Smooth muscle cell (in vitro differentiated cells): ENCODE results near the gene KRTAP3-1. TPM values are rescaled to one million over a fixed set of nuclear protein-coding genes. Genes with fewer than 3 reads are reported as not detected.

Source experiments
- DNase-seq: peaks from one replicate; lab custom pipeline; 2025; ENCODE audit not compliant: unreplicated experiment; lab: John Stamatoyannopoulos, UW
- H2AFZ ChIP-seq: fragments of 200-600 bp; sonication (generic); 2 replicates; pipeline ENCODE4 v1.6.0; 2016; ENCODE audit warnings: antibody characterized with exemption, low read depth, mild to moderate bottlenecking
- H3F3A ChIP-seq: fragments of 200-600 bp; sonication (generic); 2 replicates; pipeline ENCODE4 v1.6.0; 2017; ENCODE audit warnings: antibody characterized with exemption, low read depth
- H3K27ac ChIP-seq: fragments of 200-600 bp; sonication (generic); 2 replicates; pipeline ENCODE4 v1.5.1; 2016; ENCODE audit warnings: low read depth, mild to moderate bottlenecking
- H3K27me3 ChIP-seq: fragments of 200-600 bp; sonication (generic); 2 replicates; pipeline ENCODE4 v1.6.1; 2016; ENCODE audit warnings: low read depth, mild to moderate bottlenecking
- H3K36me3 ChIP-seq: fragments of 200-600 bp; sonication (generic); 2 replicates; pipeline ENCODE4 v1.5.1; 2016; ENCODE audit warnings: low read depth
- H3K4me1 ChIP-seq: fragments of 200-600 bp; sonication (generic); 2 replicates; pipeline ENCODE4 v1.5.1; 2016; ENCODE audit warnings: low read depth
- H3K4me2 ChIP-seq: fragments of 200-600 bp; sonication (generic); 2 replicates; pipeline ENCODE4 v1.6.0; 2016; ENCODE audit warnings: mild to moderate bottlenecking
- H3K4me3 ChIP-seq: fragments of 200-600 bp; sonication (generic); 2 replicates; pipeline ENCODE4 v1.5.1; 2016; ENCODE audit warnings: mild to moderate bottlenecking
- H3K79me2 ChIP-seq: fragments of 200-600 bp; sonication (generic); 2 replicates; pipeline ENCODE4 v1.6.0; 2016; ENCODE audit warnings: low read depth, mild to moderate bottlenecking
- H3K9ac ChIP-seq: fragments of 200-600 bp; sonication (generic); 2 replicates; pipeline ENCODE4 v1.6.0; 2016; ENCODE audit warnings: low read depth
- H3K9me3 ChIP-seq: fragments of 200-600 bp; sonication (generic); replicated peaks from 2 replicates; pipeline ENCODE4 v1.5.1; 2016; ENCODE audit warnings: low read depth
- H4K20me1 ChIP-seq: fragments of 200-600 bp; sonication (generic); 2 replicates; pipeline ENCODE4 v1.6.0; 2016; ENCODE audit warnings: low read depth
- WGBS: methylation state at CpG from one replicate; pipeline ENCODE4 v1.1.7; 2016; ENCODE audit warnings: low lambda C conversion rate; 5-methylcytosine and 5-hydroxymethylcytosine counted together
- polyA plus RNA-seq: library from polyadenylated mRNA; unstranded; fragments of >200 nt; fragmentation: Nextera tagmentation; extraction: Ambion mirVana; gene quantifications from 2 replicates; pipeline ENCODE4 v1.2.1, GENCODE V29; 2016
- total RNA-seq: library from RNA; depleted of rRNA; stranded (reverse); fragments of >200 nt; gene quantifications from 2 replicates; pipeline ENCODE4 v1.2.3, GENCODE V29; 2014
- TF ChIP-seq, protein P1 (sequence below): fragments of 200-600 bp; sonication (generic); IDR thresholded peaks from 2 replicates; pipeline ENCODE4 v1.5.1; 2017; ENCODE audit warnings: borderline replicate concordance, mild to moderate bottlenecking, antibody characterized with exemption; ENCODE audit not compliant: insufficient read depth, poor library complexity, severe bottlenecking

The KRTAP3-1 gene
- total and polyA plus RNA-seq, 2 experiments from 2014 or later = 0.29 to 0.49 TPM

DNA sequence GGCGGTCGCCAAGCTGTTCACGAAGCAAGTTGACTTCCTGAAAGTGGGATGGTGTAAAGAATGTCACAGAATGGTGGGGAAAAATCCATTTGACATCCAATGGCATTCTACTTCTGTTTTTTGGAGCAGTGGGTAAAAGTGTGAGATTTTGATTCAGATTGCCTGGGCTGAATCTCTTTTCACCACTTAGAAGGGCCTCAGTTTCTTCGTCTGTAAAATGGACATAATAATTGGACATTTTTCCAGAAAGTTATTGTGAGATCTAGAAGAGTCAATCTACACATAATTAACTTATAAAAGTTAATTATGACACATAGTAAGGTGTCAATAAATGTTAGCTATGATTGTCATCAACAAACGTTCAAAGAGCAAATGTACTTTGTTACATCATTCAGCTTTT lies 27.8 kb downstream of the KRTAP3-1 start:
- Histone ChIP-seq H3K36me3 (no peaks in the 10 kb centered on the region), H2AFZ (no peak overlapping the region), H3K27me3 (no peaks in the 10 kb centered on the region), H3K27ac (no peak overlapping the region), H3F3A (no peaks in the 10 kb centered on the region), H3K4me1 (peaks cover 7% of the 10 kb centered on the region), H3K4me2 (peak overlapping the region; percentile 9), H3K9me3 (no peaks in the 10 kb centered on the region), H4K20me1 (no peaks in the 10 kb centered on the region), H3K4me3 (no peak overlapping the region), H3K9ac (no peak overlapping the region), H3K79me2 (no peaks in the 10 kb centered on the region)
- DNase-seq = no peak
- TF ChIP-seq, protein P1, sequence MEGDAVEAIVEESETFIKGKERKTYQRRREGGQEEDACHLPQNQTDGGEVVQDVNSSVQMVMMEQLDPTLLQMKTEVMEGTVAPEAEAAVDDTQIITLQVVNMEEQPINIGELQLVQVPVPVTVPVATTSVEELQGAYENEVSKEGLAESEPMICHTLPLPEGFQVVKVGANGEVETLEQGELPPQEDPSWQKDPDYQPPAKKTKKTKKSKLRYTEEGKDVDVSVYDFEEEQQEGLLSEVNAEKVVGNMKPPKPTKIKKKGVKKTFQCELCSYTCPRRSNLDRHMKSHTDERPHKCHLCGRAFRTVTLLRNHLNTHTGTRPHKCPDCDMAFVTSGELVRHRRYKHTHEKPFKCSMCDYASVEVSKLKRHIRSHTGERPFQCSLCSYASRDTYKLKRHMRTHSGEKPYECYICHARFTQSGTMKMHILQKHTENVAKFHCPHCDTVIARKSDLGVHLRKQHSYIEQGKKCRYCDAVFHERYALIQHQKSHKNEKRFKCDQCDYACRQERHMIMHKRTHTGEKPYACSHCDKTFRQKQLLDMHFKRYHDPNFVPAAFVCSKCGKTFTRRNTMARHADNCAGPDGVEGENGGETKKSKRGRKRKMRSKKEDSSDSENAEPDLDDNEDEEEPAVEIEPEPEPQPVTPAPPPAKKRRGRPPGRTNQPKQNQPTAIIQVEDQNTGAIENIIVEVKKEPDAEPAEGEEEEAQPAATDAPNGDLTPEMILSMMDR = no peak
- 73% methylated on average over 5 of the region's 5 CpGs for WGBS

DNA sequence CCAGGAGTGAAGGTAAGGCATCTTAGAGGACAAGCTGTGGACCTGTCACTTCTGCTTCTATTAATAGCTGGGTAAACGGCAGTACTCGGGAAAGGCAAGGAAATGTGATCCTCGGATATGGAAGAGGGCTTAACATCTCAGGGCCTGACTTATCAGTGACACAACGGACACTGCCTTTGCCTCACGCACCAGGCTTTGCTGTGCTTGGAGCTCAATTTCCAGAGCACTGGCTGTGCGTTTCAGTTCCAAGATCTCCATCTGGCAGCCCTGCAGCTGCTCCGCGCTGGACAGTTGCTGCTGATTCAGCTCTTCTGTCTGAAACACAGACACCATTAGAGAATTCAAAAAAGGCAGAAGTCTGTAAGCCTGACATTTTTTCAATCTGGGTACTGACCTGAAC lies 28.3 kb downstream of the KRTAP3-1 start:
- WGBS = 9% methylated on average over 8 of the region's 8 CpGs

DNA sequence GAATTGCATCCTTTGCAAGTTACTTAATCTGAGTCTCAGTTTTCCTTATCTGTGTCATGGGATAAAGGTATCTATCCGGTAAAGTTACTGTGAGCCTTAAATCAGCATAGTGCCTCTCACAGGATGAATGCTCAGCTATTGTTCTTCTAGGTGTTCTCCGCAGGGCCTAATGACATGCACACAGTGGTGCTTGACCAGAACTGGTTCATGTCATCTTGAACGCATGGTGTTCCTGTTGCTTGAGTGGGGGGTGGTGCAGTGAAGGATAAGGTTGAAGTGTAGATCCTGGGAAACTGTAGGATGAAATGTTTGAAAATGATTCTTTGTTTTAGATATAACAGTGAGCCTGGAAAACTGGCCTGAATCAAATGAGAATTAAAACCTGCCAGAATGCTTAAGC lies 28.8 kb downstream of the KRTAP3-1 start:
- 73% methylated on average over 3 of the region's 3 CpGs for WGBS
- H3K36me3 ChIP-seq = no peaks in the 10 kb centered on the region
- H3K4me2 ChIP-seq = no peak overlapping the region
- peaks cover 7% of the 10 kb centered on the region for H3K4me1 ChIP-seq
- DNase-seq = no peak
- H3K9me3 ChIP-seq = no peaks in the 10 kb centered on the region
- TF ChIP-seq, protein P1 = no peak
- no peaks in the 10 kb centered on the region for H3F3A ChIP-seq
- H3K27ac ChIP-seq = no peak overlapping the region
- H4K20me1 ChIP-seq = no peaks in the 10 kb centered on the region
- H3K4me3 ChIP-seq = no peak overlapping the region
- H2AFZ ChIP-seq = no peak overlapping the region
- no peaks in the 10 kb centered on the region for H3K79me2 ChIP-seq
- H3K27me3 ChIP-seq = no peaks in the 10 kb centered on the region
- no peak overlapping the region for H3K9ac ChIP-seq

More for the DNA sequence above, 28.3 kb downstream of the KRTAP3-1 start:
- Histone ChIP-seq H2AFZ (no peak overlapping the region), H3F3A (no peaks in the 10 kb centered on the region), H3K27me3 (no peaks in the 10 kb centered on the region), H3K27ac (no peak overlapping the region), H3K4me3 (no peak overlapping the region), H3K9me3 (no peaks in the 10 kb centered on the region), H3K4me2 (peak overlapping the region; percentile 9), H3K79me2 (no peaks in the 10 kb centered on the region), H3K9ac (no peak overlapping the region), H3K36me3 (no peaks in the 10 kb centered on the region), H4K20me1 (no peaks in the 10 kb centered on the region), H3K4me1 (peaks cover 7% of the 10 kb centered on the region)
- TF ChIP-seq, protein P1 = no peak
- DNase-seq = peak; percentile 7

DNA sequence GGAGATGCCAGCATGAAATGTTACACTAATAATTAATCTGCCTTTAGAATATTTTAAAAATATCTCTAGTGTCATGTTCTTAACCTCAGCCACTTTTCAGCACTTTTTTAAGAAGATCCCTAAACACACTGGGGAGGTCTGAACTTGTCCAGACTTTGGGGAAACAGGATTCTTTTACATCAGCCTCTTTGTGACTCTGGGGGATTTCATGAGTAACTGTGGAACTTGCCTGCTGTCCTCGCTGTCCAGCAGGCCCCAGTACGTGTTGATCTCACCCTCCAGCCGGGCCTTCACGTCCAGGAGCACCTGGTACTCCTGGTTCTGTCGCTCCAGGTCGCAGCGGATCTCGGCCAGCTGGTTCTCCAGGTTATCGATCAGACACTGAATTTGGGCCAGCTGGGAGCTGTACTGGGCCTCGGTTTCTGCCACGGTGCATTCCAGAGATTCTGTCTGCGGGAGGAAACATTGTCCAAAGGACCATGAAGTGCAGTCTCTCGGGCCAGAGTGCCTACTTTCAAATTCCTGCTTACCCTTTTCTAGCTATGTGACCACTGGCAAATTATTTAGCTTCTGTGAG lies 30.3 kb downstream of the KRTAP3-1 start:
- no peak overlapping the region for H3K4me3 ChIP-seq
- H4K20me1 ChIP-seq = no peaks in the 10 kb centered on the region
- H2AFZ ChIP-seq = no peak overlapping the region
- no peaks in the 10 kb centered on the region for H3K27me3 ChIP-seq
- H3K4me1 ChIP-seq = peaks cover 7% of the 10 kb centered on the region
- H3K79me2 ChIP-seq = no peaks in the 10 kb centered on the region
- no peaks in the 10 kb centered on the region for H3K9me3 ChIP-seq
- 71% methylated on average over 13 of the region's 13 CpGs for WGBS
- DNase-seq = no peak
- H3F3A ChIP-seq = no peaks in the 10 kb centered on the region
- H3K27ac ChIP-seq = no peak overlapping the region
- H3K36me3 ChIP-seq = no peaks in the 10 kb centered on the region
- TF ChIP-seq, protein P1 = no peak
- no peak overlapping the region for H3K9ac ChIP-seq
- H3K4me2 ChIP-seq = no peak overlapping the region
